ENCODE measurements around the gene ANKRD22.

- TF ChIP-seq POLR2A (IDR thresholded peaks at IDR 0.05): no peak
- TF ChIP-seq CTCF (IDR thresholded peaks at IDR 0.05): no peak
- TF ChIP-seq POLR2AphosphoS5 (IDR thresholded peaks at IDR 0.05): no peak
- no peak for TF ChIP-seq EP300 (IDR thresholded peaks at IDR 0.05)
Measured at GRCh38 chr10:88781206-88781605, 70.4 kb downstream of the ANKRD22 start.

Measured in gastroesophageal sphincter (tissue), 3 donors.